ENCODE data around the gene FGFBP1. TPM values are rescaled to one million over a fixed set of nuclear protein-coding genes. Genes with fewer than 3 reads are reported as not detected.

The FGFBP1 gene
- total and polyA plus RNA-seq, 2 experiments from 2014 or later, result not detected

DNA sequence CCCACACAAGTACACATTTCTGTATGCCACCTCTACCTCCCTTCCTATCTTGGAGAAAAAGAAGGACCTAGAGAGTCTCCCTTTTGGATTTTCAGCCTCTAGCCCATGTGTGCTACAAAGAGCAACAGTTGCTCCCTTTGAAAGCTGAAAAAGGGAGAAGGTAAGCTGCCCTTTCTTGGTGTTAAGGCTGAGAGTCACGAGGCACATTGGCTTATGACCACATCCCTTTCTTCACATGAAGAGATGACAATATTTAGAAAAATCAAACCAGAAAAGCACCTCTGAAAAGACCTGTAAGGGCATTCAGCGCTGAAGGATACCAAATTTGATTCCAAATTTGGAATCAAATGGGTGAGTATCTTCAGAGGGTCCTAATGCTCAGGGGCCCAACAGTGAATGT is 6.4 kb upstream of the FGFBP1 start:
- H3K9me3 ChIP-seq (ENCODE audit: low read depth), result no peaks in the 10 kb centered on the region
- H3K27ac ChIP-seq, result no peak overlapping the region
- no peaks in the 10 kb centered on the region for H3K36me3 ChIP-seq
- peaks cover 3% of the 10 kb centered on the region for H3K27me3 ChIP-seq
- DNase-seq (ENCODE audit: low read depth in 1 of 2, low spot score in 1 of 2), result no peak
- TF ChIP-seq CTCF (IDR thresholded peaks at IDR 0.05; ENCODE audit: low read depth, low read length), result no peak
- no peak overlapping the region for H3K4me3 ChIP-seq
- H3K4me1 ChIP-seq (ENCODE audit: low read depth), result no peaks in the 10 kb centered on the region

GRCh38 chr4:15942283-15942682 is 3.7 kb upstream of the FGFBP1 start:
- H3K4me1 ChIP-seq (ENCODE audit: low read depth), result no peaks in the 10 kb centered on the region
- no peak overlapping the region for H3K27ac ChIP-seq
- DNase-seq (ENCODE audit: low read depth in 1 of 2, low spot score in 1 of 2), result no peak
- H3K27me3 ChIP-seq, result peaks cover 6% of the 10 kb centered on the region
- H3K9me3 ChIP-seq (ENCODE audit: low read depth), result no peaks in the 10 kb centered on the region
- no peaks in the 10 kb centered on the region for H3K36me3 ChIP-seq
- no peak for TF ChIP-seq CTCF (IDR thresholded peaks at IDR 0.05; ENCODE audit: low read depth, low read length)
- no peak overlapping the region for H3K4me3 ChIP-seq

GRCh38 chr4:15938182-15938581 is 358 bp downstream of the FGFBP1 start:
- no peak for TF ChIP-seq CTCF (IDR thresholded peaks at IDR 0.05; ENCODE audit: low read depth, low read length)
- H3K27me3 ChIP-seq, result peaks cover 6% of the 10 kb centered on the region
- no peak overlapping the region for H3K27ac ChIP-seq
- DNase-seq (ENCODE audit: low read depth in 1 of 2, low spot score in 1 of 2), result no peak
- H3K9me3 ChIP-seq (ENCODE audit: low read depth), result no peaks in the 10 kb centered on the region
- no peaks in the 10 kb centered on the region for H3K4me1 ChIP-seq (ENCODE audit: low read depth)
- H3K4me3 ChIP-seq, result no peak overlapping the region
- no peaks in the 10 kb centered on the region for H3K36me3 ChIP-seq

DNA sequence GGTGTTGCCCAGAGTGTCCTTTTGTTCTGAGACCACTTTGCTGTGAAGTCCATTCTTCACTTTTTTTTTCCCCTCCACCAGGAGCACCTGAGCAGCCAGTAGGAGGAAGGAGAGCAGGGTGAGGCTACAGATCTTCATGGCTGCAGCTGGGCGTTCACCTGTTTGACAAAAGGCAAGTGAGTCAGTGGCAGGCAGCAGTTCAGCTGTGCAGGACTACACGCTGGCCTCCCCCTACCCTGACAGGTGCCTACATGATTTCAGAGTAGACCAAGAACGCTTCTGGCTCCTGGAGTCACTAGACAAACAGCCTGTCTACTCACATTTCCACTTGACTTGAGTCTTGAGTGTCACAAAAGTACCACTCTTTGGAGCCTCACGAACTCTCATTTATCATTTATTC is 2.0 kb downstream of the FGFBP1 start:
- H3K4me1 ChIP-seq (ENCODE audit: low read depth), result no peaks in the 10 kb centered on the region
- H3K27me3 ChIP-seq, result peaks cover 3% of the 10 kb centered on the region
- H3K36me3 ChIP-seq, result no peaks in the 10 kb centered on the region
- no peak for DNase-seq (ENCODE audit: low read depth in 1 of 2, low spot score in 1 of 2)
- no peaks in the 10 kb centered on the region for H3K9me3 ChIP-seq (ENCODE audit: low read depth)
- H3K4me3 ChIP-seq, result no peak overlapping the region
- no peak for TF ChIP-seq CTCF (IDR thresholded peaks at IDR 0.05; ENCODE audit: low read depth, low read length)
- H3K27ac ChIP-seq, result no peak overlapping the region

DNA sequence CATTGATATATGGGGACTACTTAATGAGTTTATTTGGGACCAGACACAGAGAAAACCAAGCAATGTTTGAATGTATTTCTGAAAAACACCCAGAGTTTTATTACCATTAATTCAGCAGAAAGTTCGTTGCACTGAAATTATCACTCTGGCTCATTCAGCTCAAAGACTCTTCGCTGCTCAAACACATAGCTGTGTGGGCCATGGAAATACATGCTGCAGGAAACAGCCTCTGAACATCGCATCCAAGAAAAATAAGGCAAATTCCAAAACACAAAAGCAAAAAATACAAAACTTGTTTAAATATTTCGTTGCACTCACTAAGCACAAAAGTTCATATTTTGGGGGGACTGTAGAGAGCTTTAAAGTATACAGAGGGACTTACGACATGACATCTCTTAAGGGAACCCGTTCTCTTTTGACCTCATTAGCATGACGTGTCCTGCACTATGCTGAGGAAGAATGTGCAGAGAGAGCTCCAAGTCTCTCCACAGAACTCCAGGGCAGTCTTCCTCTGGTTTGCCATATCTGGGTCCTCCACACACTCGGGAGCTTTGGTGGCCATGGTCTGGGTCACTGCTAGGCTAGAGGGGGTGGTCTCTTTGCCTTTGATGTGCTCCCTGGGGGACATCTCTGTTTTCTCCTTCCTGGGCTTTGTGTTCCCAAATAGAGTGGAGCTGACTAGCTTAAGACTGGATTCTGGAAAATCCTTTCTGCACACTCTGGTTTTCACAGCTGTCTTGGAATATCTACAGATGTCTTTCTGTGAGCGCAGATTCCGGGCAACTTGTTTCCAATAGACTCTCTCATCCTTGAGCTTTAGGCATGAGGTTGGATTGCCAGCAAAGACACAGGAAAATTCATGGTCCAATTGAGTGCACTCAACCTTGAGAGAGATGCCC is 2.8 kb downstream of the FGFBP1 start:
- Histone ChIP-seq H3K4me1 (ENCODE audit: low read depth) (no peaks in the 10 kb centered on the region), H3K9me3 (ENCODE audit: low read depth) (no peaks in the 10 kb centered on the region), H3K27me3 (peaks cover 3% of the 10 kb centered on the region), H3K36me3 (no peaks in the 10 kb centered on the region), H3K27ac (no peak overlapping the region), H3K4me3 (no peak overlapping the region)
- TF ChIP-seq CTCF (IDR thresholded peaks at IDR 0.05; ENCODE audit: low read depth, low read length), result no peak
- peak in 1 of 2 donors; percentile 33 for DNase-seq (ENCODE audit: low read depth in 1 of 2, low spot score in 1 of 2)
